G401 (cell line): ENCODE measurements around the gene INTS11. TPM values are rescaled to one million over a fixed set of nuclear protein-coding genes. Genes with fewer than 3 reads are reported as not detected.
A peak's percentile ranks its signal among the peaks of the same experiment; 100 is the strongest.

Source experiments
- DNase-seq: peaks from one replicate; pipeline ENCODE4 v3.0.0-alpha.2; 2015; ENCODE audit warnings: low spot score
- in situ Hi-C: cut with HindIII; loops from 2 replicates; pipeline ENCODE4 v1.10.0; 2016; ENCODE audit warnings: low sequenced_read_pairs, mixed read lengths
- total RNA-seq: library from RNA; depleted of rRNA; stranded (reverse); fragments of >200 nt; shearing (Covaris generic); gene quantifications from 2 replicates; pipeline ENCODE4 v1.2.3, GENCODE V29; 2014

Gene INTS11
- total RNA-seq, 1 experiment from 2014 or later: 107 TPM

- in situ Hi-C loops: no loop called here
Observed at GRCh38 chr1:1306661-1307260, 17.7 kb downstream of the INTS11 start.

GRCh38 chr1:1306070-1306660 is 18.3 kb downstream of the INTS11 start:
- DNase-seq: peak; percentile 33
- in situ Hi-C loops: no loop called here

More at GRCh38 chr1:1306661-1307260, 17.7 kb downstream of the INTS11 start:
- DNase-seq: peak; percentile 34

GRCh38 chr1:1305300-1306069 is 19.0 kb downstream of the INTS11 start:
- in situ Hi-C loops: no loop called here
- DNase-seq: peak; percentile 43

GRCh38 chr1:1304331-1305299 is 19.8 kb downstream of the INTS11 start:
- DNase-seq: peak; percentile 94
- in situ Hi-C loops: no loop called here

GRCh38 chr1:1303736-1304135 is 20.7 kb downstream of the INTS11 start:
- DNase-seq: peak; percentile 51

GRCh38 chr1:1302951-1303509 is 21.4 kb downstream of the INTS11 start:
- peak; percentile 43 for DNase-seq
- in situ Hi-C loops: no loop called here

More at GRCh38 chr1:1303736-1304135, 20.7 kb downstream of the INTS11 start:
- in situ Hi-C loops: no loop called here

GRCh38 chr1:1302006-1302430 is 22.4 kb downstream of the INTS11 start:
- in situ Hi-C loops: no loop called here
- DNase-seq: no peak

GRCh38 chr1:1300352-1300739 is 24.1 kb downstream of the INTS11 start:
- in situ Hi-C loops: no loop called here
- no peak for DNase-seq

GRCh38 chr1:1299686-1300351 is 24.6 kb downstream of the INTS11 start:
- in situ Hi-C loops: no loop called here
- DNase-seq: peak; percentile 33

GRCh38 chr1:1298861-1299685 is 25.4 kb downstream of the INTS11 start:
- DNase-seq: peak; percentile 73
- in situ Hi-C loops: no loop called here

GRCh38 chr1:1297802-1298424 is 26.5 kb downstream of the INTS11 start:
- in situ Hi-C loops: no loop called here
- no peak for DNase-seq

GRCh38 chr1:1296070-1297061 is 28.1 kb downstream of the INTS11 start:
- in situ Hi-C loops: no loop called here
- DNase-seq: no peak

- no peak for DNase-seq
- in situ Hi-C loops: no loop called here
Observed at GRCh38 chr1:1295154-1295923, 29.1 kb downstream of the INTS11 start.

- DNase-seq: no peak
- in situ Hi-C loops: no loop called here
Observed at GRCh38 chr1:1294250-1294890, 30.1 kb downstream of the INTS11 start.
